HepG2 (cell line): ENCODE data around the gene RNASE4. TPM values are rescaled to one million over a fixed set of nuclear protein-coding genes. Genes with fewer than 3 reads are reported as not detected.

Experiments used
- ATAC-seq: fragments of 200-7000 bp; cut with Tn5 transposase; 3 replicates; pipeline ENCODE4 v1.9.1; 2020; ENCODE audit warnings: mild to moderate bottlenecking, moderate library complexity
- BruUV-seq: library from RNA; stranded (reverse); fragments of 400-500 nt; replicated peaks from 2 replicates; lab custom pipeline; 2021; lab: Mats Ljungman, UMichigan
- CTCF ChIA-PET: fragments of 300-600 bp; formaldehyde crosslinking; extraction: SDS; loops from one replicate; lab custom pipeline; 2021; ENCODE audit warnings: low total read pairs, inconsistent platforms, low intra/inter-chr PET ratio; lab: Yijun Ruan, JAX
- POLR2A ChIA-PET: fragments of 350-600 bp; sonication (Branson Sonifier 250); formaldehyde crosslinking; loops from one replicate; lab custom pipeline; 2020; ENCODE audit warnings: antibody characterized with exemption, inconsistent platforms; lab: Yijun Ruan, JAX
- DNase-seq: peaks from one replicate; pipeline ENCODE4 v3.0.0-alpha.2; 2015; ENCODE audit warnings: low spot score
- FAIRE-seq: peaks from 3 replicates; lab custom pipeline; 2011; peaks lifted over from hg19 to GRCh38; lab: Jason Lieb, UNC
- H2AFZ ChIP-seq: one replicate; pipeline ENCODE4 v1.6.1; 2011; ENCODE audit warnings: low read length, inconsistent platforms
- H3K27ac ChIP-seq: fragments of 300-600 bp; 3 replicates; pipeline ENCODE4 v1.8.0; 2011; ENCODE audit warnings: mixed run types, mild to moderate bottlenecking, mixed read lengths, low read length, inconsistent platforms; ENCODE audit not compliant: insufficient read depth; ENCODE audit errors: extremely low read length
- H3K27me3 ChIP-seq, 2 experiments: fragments of 200-600 bp in 1 of 2; 2 replicates in 1 of 2; 3 replicates in 1 of 2; pipeline versions ENCODE4 v1.6.0 to v1.8.0; 2011; ENCODE audit warnings: low read length in 2 of 2, mild to moderate bottlenecking in 2 of 2, moderate library complexity in 2 of 2, inconsistent platforms in 1 of 2; ENCODE audit not compliant: insufficient read depth in 2 of 2, control insufficient read depth in 1 of 2
- H3K36me3 ChIP-seq, 2 experiments: fragments of 200-600 bp in 1 of 2; replicated peaks in 1 of 2; 2 replicates in 1 of 2; 3 replicates in 1 of 2; pipeline versions ENCODE4 v1.5.1 to v1.8.0; 2011; ENCODE audit warnings: low read length in 2 of 2, inconsistent platforms in 1 of 2; ENCODE audit not compliant: insufficient read depth in 2 of 2, control insufficient read depth in 1 of 2
- H3K4me1 ChIP-seq: 2 replicates; pipeline ENCODE4 v1.5.1; 2012; ENCODE audit warnings: low read length, inconsistent platforms; ENCODE audit not compliant: insufficient read depth
- H3K4me2 ChIP-seq: 2 replicates; pipeline ENCODE4 v1.6.0; 2011; ENCODE audit warnings: low read depth, low read length, inconsistent platforms
- H3K4me3 ChIP-seq, 3 experiments: fragments of 200-600 bp in 1 of 3; sonication (generic), shearing (Covaris generic) in 1 of 3; replicated peaks in 1 of 3; 2 replicates each; pipeline ENCODE4 v1.5.1; 2011 to 2016; ENCODE audit warnings: low read length in 3 of 3, inconsistent platforms in 2 of 3, low read depth in 2 of 3, mild to moderate bottlenecking in 2 of 3, control low read depth in 1 of 3, mixed read lengths in 1 of 3; ENCODE audit not compliant: insufficient read depth in 1 of 3
- H3K79me2 ChIP-seq: one replicate; pipeline ENCODE4 v1.6.1; 2011; ENCODE audit warnings: low read length, inconsistent platforms; ENCODE audit not compliant: insufficient read depth
- H3K9ac ChIP-seq: 2 replicates; pipeline ENCODE4 v1.6.0; 2011; ENCODE audit warnings: mild to moderate bottlenecking, low read depth, low read length, inconsistent platforms; ENCODE audit not compliant: insufficient read depth
- H3K9me3 ChIP-seq: 2 replicates; pipeline ENCODE4 v1.5.1; 2012; ENCODE audit warnings: mild to moderate bottlenecking, low read length
- H4K20me1 ChIP-seq: 2 replicates; pipeline ENCODE4 v1.6.0; 2011; ENCODE audit warnings: inconsistent platforms, mild to moderate bottlenecking, low read length, moderate library complexity; ENCODE audit not compliant: insufficient read depth
- GATA4 ChIP-seq: sonication (generic); IDR thresholded peaks from 2 replicates; pipeline ENCODE4 v1.6.1; 2016; ENCODE audit warnings: antibody characterized with exemption, low read depth, borderline replicate concordance
- JDP2 ChIP-seq: sonication (generic); formaldehyde crosslinking; IDR thresholded peaks from 2 replicates; pipeline ENCODE4 v1.8.1; 2022; ENCODE audit warnings: missing genetic modification reagents, borderline replicate concordance
- MBNL3 ChIP-seq: fragments of 250-450 bp; sonication (Bioruptor Pico); conservative IDR thresholded peaks from 2 replicates; pipeline ENCODE4 v1.8.0; 2022; ENCODE audit warnings: mild to moderate bottlenecking, inconsistent platforms
- SRY ChIP-seq: sonication (generic); formaldehyde crosslinking; IDR thresholded peaks from 2 replicates; pipeline ENCODE4 v1.8.0; 2022; ENCODE audit warnings: mild to moderate bottlenecking, missing genetic modification reagents
- ZFP90 ChIP-seq: sonication (generic); formaldehyde crosslinking; IDR thresholded peaks from 2 replicates; pipeline ENCODE4 v1.8.0; 2022; ENCODE audit warnings: missing genetic modification reagents, mild to moderate bottlenecking, inconsistent platforms, borderline replicate concordance
- ZNF333 ChIP-seq: sonication (generic); formaldehyde crosslinking; IDR thresholded peaks from 2 replicates; pipeline ENCODE4 v1.4.0; 2020; ENCODE audit warnings: mild to moderate bottlenecking, missing genetic modification reagents, borderline replicate concordance
- ZNF44 ChIP-seq: sonication (generic); formaldehyde crosslinking; IDR thresholded peaks from 2 replicates; pipeline ENCODE4 v1.5.1; 2020; ENCODE audit warnings: mild to moderate bottlenecking, missing genetic modification reagents
- ZNF703 ChIP-seq: sonication (generic); formaldehyde crosslinking; IDR thresholded peaks from 2 replicates; pipeline ENCODE4 v1.5.1; 2020; ENCODE audit warnings: missing genetic modification reagents, mild to moderate bottlenecking, moderate library complexity, borderline replicate concordance
- ZNF891 ChIP-seq: sonication (generic); formaldehyde crosslinking; IDR thresholded peaks from 2 replicates; pipeline ENCODE4 v1.5.0; 2020; ENCODE audit warnings: mild to moderate bottlenecking, missing genetic modification reagents
- ZSCAN22 ChIP-seq: sonication (generic); formaldehyde crosslinking; IDR thresholded peaks from 2 replicates; pipeline ENCODE4 v1.4.0; 2020; ENCODE audit warnings: mild to moderate bottlenecking, missing genetic modification reagents
- WGBS: methylation state at CpG from one replicate; pipeline ENCODE4 v1.1.6; 2017; ENCODE audit warnings: low lambda C conversion rate; 5-methylcytosine and 5-hydroxymethylcytosine counted together
- in situ Hi-C: cut with HindIII; loops from 2 replicates; pipeline ENCODE4 v1.10.0; 2017; ENCODE audit warnings: low pct_unique_long_range_greater_than_20kb; ENCODE audit not compliant: extremely low pct_ligation_motif_present
- intact Hi-C: fragments of 100-400 bp; cut with micrococcal nuclease; formaldehyde crosslinking; loops from one replicate; pipeline ENCODE4 v1.10.0; 2022; ENCODE audit not compliant: unreplicated experiment
- polyA plus RNA-seq, 8 experiments: library from polyadenylated mRNA; depleted of rRNA in 3 of 8; stranded (reverse) in 7 of 8; unstranded in 1 of 8; fragments of >200 nt; fragmentation: Illumina TruSeq in 4 of 8; extraction: Trizol in 4 of 8; gene quantifications; 2 replicates each; pipeline versions ENCODE4 v1.2.1 to v1.2.3, GENCODE V29; 2011 to 2016; ENCODE audit warnings: low read depth in 4 of 8, missing spikeins in 1 of 8, mixed read lengths in 1 of 8; ENCODE audit not compliant: insufficient read depth in 1 of 8
- total RNA-seq, 5 experiments: library from RNA; depleted of rRNA; stranded (reverse); fragments of >200 nt; fragmentation: Illumina TruSeq; extraction: Trizol; gene quantifications; 2 replicates each; pipeline ENCODE4 v1.2.3, GENCODE V29; 2016; ENCODE audit warnings: low read depth in 1 of 5
- TF ChIP-seq, protein P1 (sequence below): IDR thresholded peaks from 2 replicates; pipeline ENCODE4 v1.6.1; 2016; ENCODE audit warnings: missing compliant biosample characterization, missing genetic modification reagents, borderline replicate concordance
- TF ChIP-seq, protein P2 (sequence below): IDR thresholded peaks from 2 replicates; pipeline ENCODE4 v1.6.1; 2018; ENCODE audit warnings: missing genetic modification reagents, mild to moderate bottlenecking, missing compliant biosample characterization
- TF ChIP-seq, protein P3 (sequence below): sonication (generic); formaldehyde crosslinking; IDR thresholded peaks from 2 replicates; pipeline ENCODE4 v1.5.0; 2020; ENCODE audit warnings: mild to moderate bottlenecking, missing genetic modification reagents, borderline replicate concordance

RNASE4 gene
- total and polyA plus RNA-seq, 2 of the 13 experiments (the other 11 are each of a cell fraction or from before 2014, with no cell fraction given): 109 to 983 TPM

DNA sequence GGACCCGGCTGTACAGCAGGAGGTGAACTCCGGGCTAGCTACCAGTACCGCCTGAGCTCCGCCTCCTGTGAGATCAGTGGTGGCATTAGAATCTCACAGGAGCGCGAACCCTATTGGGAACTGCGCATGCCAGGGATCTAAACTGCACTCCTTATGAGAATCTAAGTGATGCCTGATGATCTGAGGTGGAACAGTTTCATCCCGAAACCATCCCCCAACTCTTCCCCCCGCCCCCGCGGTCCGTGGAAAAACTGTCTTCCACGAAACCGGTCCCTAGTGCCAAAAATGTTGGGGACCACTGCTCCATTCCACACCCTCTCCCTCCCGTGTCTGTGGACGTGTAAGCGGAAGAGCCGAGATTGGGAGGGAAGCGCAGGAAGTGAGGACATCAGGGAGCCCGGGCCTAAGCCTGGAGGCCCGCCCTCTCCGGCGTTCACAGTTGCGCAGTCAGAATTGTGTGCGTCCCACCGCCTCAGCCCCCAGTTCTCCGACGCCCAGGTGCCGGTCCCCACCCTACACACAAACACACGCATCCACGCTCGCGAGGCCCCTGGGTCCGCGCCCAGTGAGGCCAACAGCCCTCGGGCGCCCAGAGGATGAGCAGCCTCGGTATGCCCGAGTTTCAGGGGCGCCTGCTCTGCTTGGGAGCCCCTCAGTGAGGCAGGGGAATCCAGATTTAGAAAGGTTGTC, 1.8 kb upstream of the RNASE4 start (continued):
- TF ChIP-seq ZNF891 (CRISPR knock-in tag): peak; percentile 71; the same call in 1 of the 2 replicates
- TF ChIP-seq, protein P1, sequence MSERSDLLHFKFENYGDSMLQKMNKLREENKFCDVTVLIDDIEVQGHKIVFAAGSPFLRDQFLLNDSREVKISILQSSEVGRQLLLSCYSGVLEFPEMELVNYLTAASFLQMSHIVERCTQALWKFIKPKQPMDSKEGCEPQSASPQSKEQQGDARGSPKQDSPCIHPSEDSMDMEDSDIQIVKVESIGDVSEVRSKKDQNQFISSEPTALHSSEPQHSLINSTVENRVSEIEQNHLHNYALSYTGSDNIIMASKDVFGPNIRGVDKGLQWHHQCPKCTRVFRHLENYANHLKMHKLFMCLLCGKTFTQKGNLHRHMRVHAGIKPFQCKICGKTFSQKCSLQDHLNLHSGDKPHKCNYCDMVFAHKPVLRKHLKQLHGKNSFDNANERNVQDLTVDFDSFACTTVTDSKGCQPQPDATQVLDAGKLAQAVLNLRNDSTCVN (CRISPR knock-in tag): peak; percentile 38; the same call in 1 of the 2 replicates
- TF ChIP-seq ZNF703 (CRISPR knock-in tag): 0 out of 2 replicates have a peak, but pooled peaks have one; percentile 49
- TF ChIP-seq ZFP90 (CRISPR knock-in tag): peak; percentile 64
- peak; percentile 94 for TF ChIP-seq ZNF44 (CRISPR knock-in tag)

DNA sequence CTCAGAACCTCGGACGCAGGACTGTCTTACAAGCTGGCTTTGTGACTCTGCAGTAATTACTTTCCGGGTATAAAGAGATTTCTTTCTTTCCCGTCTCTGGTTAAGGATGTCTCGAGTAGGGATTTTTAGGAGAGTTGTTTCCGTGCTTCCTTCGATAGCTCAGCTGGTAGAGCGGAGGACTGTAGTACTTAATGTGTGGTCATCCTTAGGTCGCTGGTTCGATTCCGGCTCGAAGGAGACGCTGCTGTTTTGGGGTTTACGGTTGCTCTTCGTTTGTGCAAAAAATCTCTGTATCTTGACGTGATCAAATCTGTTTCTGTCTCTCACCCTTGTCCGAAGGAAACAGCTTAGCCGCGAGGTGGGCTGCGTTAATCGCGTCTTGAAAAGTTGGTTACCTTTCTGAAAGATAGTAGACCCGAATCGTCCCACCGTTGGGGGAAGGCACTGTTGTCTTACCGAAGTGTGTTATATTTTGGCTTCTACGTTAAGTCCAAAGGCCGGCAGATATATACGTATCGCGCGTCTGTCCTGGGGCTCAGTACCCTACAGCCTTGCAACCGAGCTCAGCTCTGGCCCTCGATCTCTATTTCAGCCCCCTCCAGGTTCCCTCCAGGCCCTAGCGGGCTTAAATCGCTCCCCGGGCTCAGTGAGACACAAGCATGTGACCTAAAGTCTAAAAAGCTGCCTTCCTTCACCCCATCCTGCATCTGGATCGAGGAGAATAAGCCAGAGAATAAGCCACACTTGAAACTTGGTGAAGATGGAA, 1.1 kb upstream of the RNASE4 start:
- Histone ChIP-seq H3K27me3 (peaks cover 0 to 5% of the 10 kb centered on the region in 2 experiments; a peak in 1 of 5 replicates), H3K4me1 (peaks cover 23% of the 10 kb centered on the region), H3K9ac (peak overlapping the region; percentile 95), H3K36me3 (no peaks in the 10 kb centered on the region), H2AFZ (peak overlapping the region; percentile 35), H3K4me3 (peak overlapping the region; percentile 83 to 89 (median 89)), H3K4me2 (peak overlapping the region; percentile 96), H4K20me1 (no peaks in the 10 kb centered on the region; the same call in 1 of the 2 replicates), H3K9me3 (no peaks in the 10 kb centered on the region), H3K27ac (peak overlapping the region; percentile 97), H3K79me2 (peaks cover 31% of the 10 kb centered on the region)
- peak; percentile 52 for FAIRE-seq
- peak; percentile 92 for DNase-seq
- no TSS peak for BruUV-seq
- peak; percentile 42 for ATAC-seq
- intact Hi-C loops (loop anchor here (5.0 kb wide), 1 partner anchor 374 kb away; the partner anchor contains the start of gene RNASE8), in situ Hi-C loops (loop anchor here (5.0 to 10.0 kb wide), 3 partner anchors 51 to 359 kb away; partner anchors contain the start of gene PIP4P1)
- CTCF ChIA-PET: interaction anchor here (1.0 to 1.5 kb wide), 3 partner anchors 8 to 20 kb away, joined by 3 read pairs; no protein-coding TSS in a partner anchor
- under 1% methylated on average over 38 of the region's 38 CpGs for WGBS
- POLR2A ChIA-PET: interaction anchor here (1.3 to 8.9 kb wide), 15 partner anchors 9 to 387 kb away, joined by 3 to 141 read pairs (median 10); partner anchors contain the start of genes APEX1, ARHGEF40, OSGEP and PARP2
- TF ChIP-seq ZNF333 (CRISPR knock-in tag) (no peak), SRY (CRISPR knock-in tag) (no peak), GATA4 (no peak), JDP2 (CRISPR knock-in tag) (peak; percentile 13; the same call in 1 of the 2 replicates), MBNL3 (CRISPR knock-in tag) (0 out of 2 replicates have a peak, but pooled peaks have one; percentile 4), ZSCAN22 (CRISPR knock-in tag) (0 out of 2 replicates have a peak, but pooled peaks have one; percentile 24)
- TF ChIP-seq, protein P2, sequence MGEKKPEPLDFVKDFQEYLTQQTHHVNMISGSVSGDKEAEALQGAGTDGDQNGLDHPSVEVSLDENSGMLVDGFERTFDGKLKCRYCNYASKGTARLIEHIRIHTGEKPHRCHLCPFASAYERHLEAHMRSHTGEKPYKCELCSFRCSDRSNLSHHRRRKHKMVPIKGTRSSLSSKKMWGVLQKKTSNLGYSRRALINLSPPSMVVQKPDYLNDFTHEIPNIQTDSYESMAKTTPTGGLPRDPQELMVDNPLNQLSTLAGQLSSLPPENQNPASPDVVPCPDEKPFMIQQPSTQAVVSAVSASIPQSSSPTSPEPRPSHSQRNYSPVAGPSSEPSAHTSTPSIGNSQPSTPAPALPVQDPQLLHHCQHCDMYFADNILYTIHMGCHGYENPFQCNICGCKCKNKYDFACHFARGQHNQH (CRISPR knock-in tag): peak; percentile 47; the same call in 1 of the 2 replicates
- TF ChIP-seq, protein P3, sequence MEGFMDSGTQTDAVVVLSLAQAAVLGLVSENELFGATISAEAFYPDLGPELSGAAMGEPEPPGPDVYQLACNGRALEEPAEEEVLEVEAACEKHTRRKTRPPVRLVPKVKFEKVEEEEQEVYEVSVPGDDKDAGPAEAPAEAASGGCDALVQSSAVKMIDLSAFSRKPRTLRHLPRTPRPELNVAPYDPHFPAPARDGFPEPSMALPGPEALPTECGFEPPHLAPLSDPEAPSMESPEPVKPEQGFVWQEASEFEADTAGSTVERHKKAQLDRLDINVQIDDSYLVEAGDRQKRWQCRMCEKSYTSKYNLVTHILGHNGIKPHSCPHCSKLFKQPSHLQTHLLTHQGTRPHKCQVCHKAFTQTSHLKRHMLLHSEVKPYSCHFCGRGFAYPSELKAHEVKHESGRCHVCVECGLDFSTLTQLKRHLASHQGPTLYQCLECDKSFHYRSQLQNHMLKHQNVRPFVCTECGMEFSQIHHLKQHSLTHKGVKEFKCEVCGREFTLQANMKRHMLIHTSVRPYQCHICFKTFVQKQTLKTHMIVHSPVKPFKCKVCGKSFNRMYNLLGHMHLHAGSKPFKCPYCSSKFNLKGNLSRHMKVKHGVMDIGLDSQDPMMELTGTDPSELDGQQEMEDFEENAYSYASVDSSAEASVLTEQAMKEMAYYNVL (CRISPR knock-in tag): peak; percentile 70; the same call in 1 of the 2 replicates
